Astrocyte (in vitro differentiated cells and primary cell): ENCODE measurements around the gene GORASP2. TPM values are rescaled to one million over a fixed set of nuclear protein-coding genes. Genes with fewer than 3 reads are reported as not detected.

Experiments used
- DNase-seq: peaks from one replicate; pipeline ENCODE4 v3.0.0-alpha.2; 2010; ENCODE audit warnings: low read depth
- FAIRE-seq: peaks from 2 replicates; lab custom pipeline; 2011; peaks lifted over from hg19 to GRCh38; lab: Jason Lieb, UNC
- H2AFZ ChIP-seq: 2 replicates; pipeline ENCODE4 v1.6.0; 2012; ENCODE audit warnings: low read depth, low read length, inconsistent platforms
- H3K27ac ChIP-seq: 2 replicates; pipeline ENCODE4 v1.5.1; 2011; ENCODE audit warnings: low read depth, low read length, inconsistent platforms
- H3K27me3 ChIP-seq: 2 replicates; pipeline ENCODE4 v1.6.0; 2011; ENCODE audit warnings: low read length, inconsistent platforms; ENCODE audit not compliant: insufficient read depth
- H3K36me3 ChIP-seq: 2 replicates; pipeline ENCODE4 v1.5.1; 2011; ENCODE audit warnings: low read length, inconsistent platforms; ENCODE audit not compliant: insufficient read depth
- H3K4me1 ChIP-seq: 2 replicates; pipeline ENCODE4 v1.5.1; 2011; ENCODE audit warnings: low read length, inconsistent platforms; ENCODE audit not compliant: insufficient read depth
- H3K4me2 ChIP-seq: 2 replicates; pipeline ENCODE4 v1.6.0; 2012; ENCODE audit warnings: low read length, inconsistent platforms
- H3K4me3 ChIP-seq: 2 replicates; pipeline ENCODE4 v1.5.1; 2011; ENCODE audit warnings: low read depth, mild to moderate bottlenecking, low read length, inconsistent platforms; ENCODE audit not compliant: insufficient read depth
- H3K79me2 ChIP-seq: 2 replicates; pipeline ENCODE4 v1.6.0; 2012; ENCODE audit warnings: mild to moderate bottlenecking, low read length, inconsistent platforms; ENCODE audit not compliant: insufficient read depth
- H3K9ac ChIP-seq: 2 replicates; pipeline ENCODE4 v1.6.0; 2012; ENCODE audit warnings: mild to moderate bottlenecking, low read length, inconsistent platforms
- H3K9me3 ChIP-seq: 2 replicates; pipeline ENCODE4 v1.5.1; 2012; ENCODE audit warnings: low read depth, mild to moderate bottlenecking, low read length, inconsistent platforms; ENCODE audit not compliant: insufficient read depth
- H4K20me1 ChIP-seq: 2 replicates; pipeline ENCODE4 v1.6.0; 2012; ENCODE audit warnings: low read length, inconsistent platforms; ENCODE audit not compliant: insufficient read depth
- H3K27ac Mint-ChIP-seq: one replicate; pipeline ENCODE4 v1.8.0; 2021; ENCODE audit warnings: mild to moderate bottlenecking, mixed read lengths; ENCODE audit not compliant: unreplicated experiment
- H3K27me3 Mint-ChIP-seq: one replicate; pipeline ENCODE4 v1.8.0; 2021; ENCODE audit warnings: low read depth, mixed read lengths; ENCODE audit not compliant: unreplicated experiment
- H3K36me3 Mint-ChIP-seq: one replicate; pipeline ENCODE4 v1.8.0; 2021; ENCODE audit warnings: low read depth, mixed read lengths; ENCODE audit not compliant: unreplicated experiment
- H3K4me1 Mint-ChIP-seq: one replicate; pipeline ENCODE4 v1.8.0; 2021; ENCODE audit warnings: low read depth, mixed read lengths; ENCODE audit not compliant: unreplicated experiment
- H3K4me3 Mint-ChIP-seq: one replicate; pipeline ENCODE4 v1.8.0; 2021; ENCODE audit warnings: mild to moderate bottlenecking, moderate library complexity, mixed read lengths; ENCODE audit not compliant: unreplicated experiment
- H3K9me3 Mint-ChIP-seq: one replicate; pipeline ENCODE4 v1.8.0; 2021; ENCODE audit warnings: mild to moderate bottlenecking, mixed read lengths; ENCODE audit not compliant: unreplicated experiment
- CTCF ChIP-seq: IDR thresholded peaks from 2 replicates; pipeline ENCODE4 v1.5.1; 2011; ENCODE audit warnings: low read depth, mild to moderate bottlenecking, inconsistent platforms, low read length, moderate library complexity; ENCODE audit not compliant: insufficient read depth
- EZH2 ChIP-seq: IDR thresholded peaks from 2 replicates; pipeline ENCODE4 v1.6.1; 2012; ENCODE audit warnings: mild to moderate bottlenecking, low read length, inconsistent platforms; ENCODE audit not compliant: insufficient read depth
- total RNA-seq: library from RNA; stranded (reverse); gene quantifications from 2 replicates; pipeline ENCODE4 v1.2.1, GENCODE V29; 2021

GORASP2 gene
- total RNA-seq, 1 donor from 2014 or later = 116 TPM

- peaks cover 27% of the 10 kb centered on the region for H3K4me1 ChIP-seq
- peaks cover 22% of the 10 kb centered on the region for H3K4me1 Mint-ChIP-seq
- no peak overlapping the region for H3K4me3 Mint-ChIP-seq
- H3K9ac ChIP-seq = no peak overlapping the region
- H2AFZ ChIP-seq = no peak overlapping the region
- peaks cover 19% of the 10 kb centered on the region for H3K36me3 ChIP-seq
- no peaks in the 10 kb centered on the region for H3K9me3 Mint-ChIP-seq
- H3K9me3 ChIP-seq = no peaks in the 10 kb centered on the region
- H4K20me1 ChIP-seq = peaks cover 35% of the 10 kb centered on the region
- H3K36me3 Mint-ChIP-seq = peaks cover 27% of the 10 kb centered on the region
- DNase-seq (no peak), FAIRE-seq (no peak)
- H3K27me3 ChIP-seq = no peaks in the 10 kb centered on the region
- H3K4me3 ChIP-seq = no peak overlapping the region
- H3K27me3 Mint-ChIP-seq = no peaks in the 10 kb centered on the region
- H3K27ac Mint-ChIP-seq = no peak overlapping the region
- H3K4me2 ChIP-seq = no peak overlapping the region
- H3K79me2 ChIP-seq = no peaks in the 10 kb centered on the region
- no peak overlapping the region for H3K27ac ChIP-seq
- TF ChIP-seq EZH2 = no peak
- TF ChIP-seq CTCF = no peak
Observed at GRCh38 chr2:170969872-170970496, 40.9 kb downstream of the GORASP2 start.

DNA sequence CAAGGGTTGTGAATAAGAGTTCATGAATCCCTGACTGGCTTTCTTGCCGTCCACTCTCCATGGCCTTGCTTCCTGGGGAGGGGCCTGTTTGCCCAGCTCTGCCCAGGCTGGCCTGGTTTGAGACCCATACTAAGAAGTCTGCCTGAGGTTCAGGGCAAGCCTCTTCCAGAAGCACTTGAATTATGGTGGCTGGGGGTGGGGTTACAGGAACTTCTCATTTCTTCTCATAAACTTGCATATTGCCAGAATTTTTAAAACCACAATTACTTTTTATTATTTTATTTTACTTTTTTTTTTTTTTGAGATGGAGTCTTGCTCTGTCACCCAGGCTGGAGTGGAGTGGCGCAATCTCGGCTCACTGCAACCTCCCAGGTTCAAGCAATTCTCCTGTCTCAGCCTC lies 42.0 kb downstream of the GORASP2 start:
- no peak overlapping the region for H3K9ac ChIP-seq
- H3K27ac ChIP-seq = no peak overlapping the region
- Mint-ChIP-seq H3K4me3 (no peak overlapping the region), H3K4me1 (peaks cover 12% of the 10 kb centered on the region), H3K27me3 (peaks cover 2% of the 10 kb centered on the region), H3K27ac (no peak overlapping the region), H3K36me3 (peaks cover 18% of the 10 kb centered on the region), H3K9me3 (no peaks in the 10 kb centered on the region)
- H2AFZ ChIP-seq = no peak overlapping the region
- H3K4me1 ChIP-seq = peaks cover 17% of the 10 kb centered on the region
- no peak for FAIRE-seq
- H3K4me3 ChIP-seq = no peak overlapping the region
- H4K20me1 ChIP-seq = peaks cover 24% of the 10 kb centered on the region
- TF ChIP-seq EZH2 (no peak), CTCF (no peak)
- H3K79me2 ChIP-seq = no peaks in the 10 kb centered on the region
- DNase-seq = no peak
- H3K9me3 ChIP-seq = no peaks in the 10 kb centered on the region
- H3K27me3 ChIP-seq = no peaks in the 10 kb centered on the region
- H3K36me3 ChIP-seq = peaks cover 15% of the 10 kb centered on the region
- no peak overlapping the region for H3K4me2 ChIP-seq
